HUES48 (cell line): ENCODE measurements around the gene CALHM2.

Source experiments
- H3K27ac ChIP-seq: one replicate; pipeline ENCODE4 v1.7.0; 2013; ENCODE audit warnings: low read depth, low read length, inconsistent platforms
- H3K27me3 ChIP-seq: 2 replicates; pipeline ENCODE4 v1.6.1; 2013; ENCODE audit warnings: mild to moderate bottlenecking, low read length; ENCODE audit not compliant: control insufficient read depth, insufficient read depth
- H3K36me3 ChIP-seq: 2 replicates; pipeline ENCODE4 v1.6.1; 2013; ENCODE audit warnings: low read length; ENCODE audit not compliant: control insufficient read depth, insufficient read depth
- H3K4me1 ChIP-seq: 2 replicates; pipeline ENCODE4 v1.6.1; 2013; ENCODE audit warnings: mild to moderate bottlenecking, low read length; ENCODE audit not compliant: control insufficient read depth, insufficient read depth
- H3K4me3 ChIP-seq: 2 replicates; pipeline ENCODE4 v1.5.1; 2013; ENCODE audit warnings: mild to moderate bottlenecking, low read depth, low read length
- H3K9ac ChIP-seq: 2 replicates; pipeline ENCODE4 v1.6.1; 2013; ENCODE audit warnings: mild to moderate bottlenecking, low read depth, low read length, moderate library complexity
- H3K9me3 ChIP-seq: 2 replicates; pipeline ENCODE4 v1.6.1; 2013; ENCODE audit warnings: low read length; ENCODE audit not compliant: control insufficient read depth, insufficient read depth

The CALHM2 gene

DNA sequence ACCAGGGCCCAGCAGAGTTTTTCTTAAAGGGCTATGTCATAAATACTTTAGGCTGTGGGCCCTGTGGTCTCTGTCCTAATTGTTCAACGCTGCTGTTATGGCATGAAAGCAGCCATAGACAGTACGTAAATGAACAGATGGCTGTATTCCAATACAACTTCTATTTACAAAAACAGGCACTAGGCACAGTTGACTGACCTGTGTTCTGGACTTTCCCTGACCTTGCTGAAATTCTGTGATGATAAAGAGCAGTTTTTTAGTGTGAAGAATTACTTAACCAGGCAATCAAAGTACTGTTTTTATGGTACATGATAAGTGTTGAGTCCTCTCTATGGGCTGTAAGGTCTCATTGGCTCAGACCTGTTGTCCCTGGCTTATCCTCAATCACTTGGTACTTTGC, 38.6 kb downstream of the CALHM2 start:
- Histone ChIP-seq H3K4me3 (no peak overlapping the region), H3K27me3 (no peaks in the 10 kb centered on the region), H3K27ac (no peak overlapping the region), H3K4me1 (no peaks in the 10 kb centered on the region), H3K36me3 (peaks cover 98% of the 10 kb centered on the region), H3K9ac (no peak overlapping the region), H3K9me3 (no peaks in the 10 kb centered on the region)

DNA sequence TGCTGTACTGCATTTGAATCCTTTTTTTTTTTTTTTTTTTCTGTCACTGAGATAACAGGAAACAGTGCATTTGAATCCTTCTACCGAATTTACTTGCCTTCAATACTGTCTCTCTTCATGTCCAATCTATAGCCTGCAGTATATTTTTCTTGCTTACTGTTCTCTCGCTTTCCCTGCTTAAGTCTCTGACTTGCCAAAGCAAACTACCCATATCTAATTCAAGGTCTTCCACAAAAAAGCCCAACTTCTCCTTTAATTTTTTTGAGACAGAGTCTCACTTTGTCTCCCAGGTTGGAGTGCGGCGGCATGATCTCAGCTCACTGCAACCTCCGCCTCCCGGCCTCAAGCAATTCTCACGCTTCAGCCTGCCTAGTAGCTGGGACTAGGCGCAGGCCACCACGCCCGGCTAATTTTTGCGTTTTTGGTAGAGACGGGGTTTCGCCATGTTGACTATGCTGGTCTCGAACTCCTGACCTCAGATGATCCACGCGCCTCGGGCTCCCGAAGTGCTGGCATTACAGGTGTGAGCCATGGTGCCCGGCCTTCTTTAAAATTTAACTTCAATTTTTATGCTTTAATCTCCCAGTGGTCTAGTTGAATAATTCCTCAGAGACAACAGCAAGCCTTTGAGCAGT, 54.9 kb downstream of the CALHM2 start:
- peaks cover 65% of the 10 kb centered on the region for H3K36me3 ChIP-seq
- H3K27me3 ChIP-seq = no peaks in the 10 kb centered on the region
- H3K9me3 ChIP-seq = no peaks in the 10 kb centered on the region
- H3K4me1 ChIP-seq = no peaks in the 10 kb centered on the region
- H3K27ac ChIP-seq = no peak overlapping the region
- peak overlapping the region; percentile 67 for H3K9ac ChIP-seq
- peak overlapping the region; percentile 87 for H3K4me3 ChIP-seq

DNA sequence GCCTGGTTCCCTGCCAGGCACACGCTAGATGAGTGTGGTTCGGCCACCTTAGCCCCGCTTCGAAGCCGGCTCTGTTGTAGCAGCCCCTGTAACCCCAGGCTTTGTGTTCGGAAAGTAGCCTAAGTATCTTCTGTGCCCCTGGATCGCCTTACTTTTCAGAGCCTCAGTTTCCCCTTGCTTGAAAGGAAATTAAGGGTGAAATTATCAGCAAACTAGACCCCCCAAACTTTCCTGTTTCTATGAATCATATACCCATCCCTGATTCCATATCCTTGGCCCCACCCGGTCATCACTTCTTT, 55.4 kb downstream of the CALHM2 start:
- Histone ChIP-seq H3K9ac (peak overlapping the region; percentile 67), H3K27ac (peak overlapping the region; percentile 39), H3K4me1 (no peaks in the 10 kb centered on the region), H3K4me3 (peak overlapping the region; percentile 87), H3K36me3 (peaks cover 65% of the 10 kb centered on the region), H3K9me3 (no peaks in the 10 kb centered on the region), H3K27me3 (no peaks in the 10 kb centered on the region)
